ENCODE measurements around the gene ST3GAL6. TPM values are rescaled to one million over a fixed set of nuclear protein-coding genes. Genes with fewer than 3 reads are reported as not detected.

The ST3GAL6 gene, protein sequence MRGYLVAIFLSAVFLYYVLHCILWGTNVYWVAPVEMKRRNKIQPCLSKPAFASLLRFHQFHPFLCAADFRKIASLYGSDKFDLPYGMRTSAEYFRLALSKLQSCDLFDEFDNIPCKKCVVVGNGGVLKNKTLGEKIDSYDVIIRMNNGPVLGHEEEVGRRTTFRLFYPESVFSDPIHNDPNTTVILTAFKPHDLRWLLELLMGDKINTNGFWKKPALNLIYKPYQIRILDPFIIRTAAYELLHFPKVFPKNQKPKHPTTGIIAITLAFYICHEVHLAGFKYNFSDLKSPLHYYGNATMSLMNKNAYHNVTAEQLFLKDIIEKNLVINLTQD
- total RNA-seq (2022; extraction: Qiagen RNA extraction; ENCODE audit: low read depth): 0.60 to 1.9 TPM (median 0.91 TPM) in 5 replicates

DNA sequence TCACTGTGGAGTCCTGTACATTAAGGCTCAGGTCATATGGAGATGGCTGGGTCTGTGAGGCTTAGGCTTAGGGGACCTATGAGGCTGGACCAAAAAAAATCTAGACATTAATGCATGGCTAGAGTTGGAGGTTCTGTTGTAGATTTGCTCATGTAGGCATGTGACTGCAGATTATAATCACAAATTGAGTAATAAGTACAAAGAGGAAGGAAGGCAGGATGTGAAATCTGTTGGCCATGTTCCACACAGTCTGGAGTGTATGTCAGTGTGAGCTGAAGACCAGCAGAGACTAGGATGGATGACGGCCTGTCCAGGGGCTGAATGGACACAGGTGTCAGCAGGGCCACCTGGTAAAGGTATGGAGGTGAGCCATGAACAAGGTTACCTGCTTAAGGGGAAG, at the start of gene ST3GAL6:
Gene ST3GAL6 (plus strand): TSS at position 265 of the 400 bp plus-strand sequence. CDS start 5,101 bp downstream, outside the sequence.

Other genes starting within 250 kb of the ST3GAL6 start
- 40.5 to 67.3 TPM (median 58.8 TPM) in 5 replicates for gene CLDND1, start 240.4 kb upstream of the ST3GAL6 start, total RNA-seq (2022; extraction: Qiagen RNA extraction; ENCODE audit: low read depth)
- not detected in 5 replicates for gene GPR15, start 231.4 kb upstream of the ST3GAL6 start, total RNA-seq (2022; extraction: Qiagen RNA extraction; ENCODE audit: low read depth)
- gene CPOX, start 169.7 kb upstream of the ST3GAL6 start, total RNA-seq (2022; extraction: Qiagen RNA extraction; ENCODE audit: low read depth): 21.5 to 25.8 TPM (median 23.2 TPM) in 5 replicates
- 201 to 293 TPM (median 253 TPM) in 5 replicates for gene DCBLD2, start 138.4 kb downstream of the ST3GAL6 start, total RNA-seq (2022; extraction: Qiagen RNA extraction; ENCODE audit: low read depth)